ENCODE data around the gene FMN1. TPM values are rescaled to one million over a fixed set of nuclear protein-coding genes. Genes with fewer than 3 reads are reported as not detected.

FMN1 gene
- total RNA-seq, 1 experiment from 2014 or later: 4.5 TPM

- ChIA-PET CTCF (interaction anchor here (0.6 to 0.9 kb wide), 3 partner anchors 9 to 58 kb away, joined by 3 read pairs; no protein-coding TSS in a partner anchor), POLR2A (no interaction called here)
- Mint-ChIP-seq H3K4me1 (peaks cover 32% of the 10 kb centered on the region), H3K27ac (no peak overlapping the region), H3K27me3 (ENCODE audit: low read depth) (no peaks in the 10 kb centered on the region; the same call in 1 of the 2 replicates), H3K9me3 (no peaks in the 10 kb centered on the region), H3K4me3 (no peak overlapping the region), H3K36me3 (no peaks in the 10 kb centered on the region)
- DNase-seq (ENCODE audit: low spot score): no peak
- TF ChIP-seq TEAD4 (CRISPR knock-in tag; IDR thresholded peaks at IDR 0.05) (no peak), GABPB1 (CRISPR knock-in tag; IDR thresholded peaks at IDR 0.05) (no peak), ESRRA (CRISPR knock-in tag; IDR thresholded peaks at IDR 0.05; ENCODE audit: borderline replicate concordance) (no peak), ZNF121 (CRISPR knock-in tag; IDR thresholded peaks at IDR 0.05) (no peak), NFATC4 (CRISPR knock-in tag; IDR thresholded peaks at IDR 0.05) (no peak), GRHL2 (CRISPR knock-in tag; IDR thresholded peaks at IDR 0.05; ENCODE audit: insufficient replicate concordance, severe bottlenecking) (no peak)
- TF ChIP-seq, protein P1, sequence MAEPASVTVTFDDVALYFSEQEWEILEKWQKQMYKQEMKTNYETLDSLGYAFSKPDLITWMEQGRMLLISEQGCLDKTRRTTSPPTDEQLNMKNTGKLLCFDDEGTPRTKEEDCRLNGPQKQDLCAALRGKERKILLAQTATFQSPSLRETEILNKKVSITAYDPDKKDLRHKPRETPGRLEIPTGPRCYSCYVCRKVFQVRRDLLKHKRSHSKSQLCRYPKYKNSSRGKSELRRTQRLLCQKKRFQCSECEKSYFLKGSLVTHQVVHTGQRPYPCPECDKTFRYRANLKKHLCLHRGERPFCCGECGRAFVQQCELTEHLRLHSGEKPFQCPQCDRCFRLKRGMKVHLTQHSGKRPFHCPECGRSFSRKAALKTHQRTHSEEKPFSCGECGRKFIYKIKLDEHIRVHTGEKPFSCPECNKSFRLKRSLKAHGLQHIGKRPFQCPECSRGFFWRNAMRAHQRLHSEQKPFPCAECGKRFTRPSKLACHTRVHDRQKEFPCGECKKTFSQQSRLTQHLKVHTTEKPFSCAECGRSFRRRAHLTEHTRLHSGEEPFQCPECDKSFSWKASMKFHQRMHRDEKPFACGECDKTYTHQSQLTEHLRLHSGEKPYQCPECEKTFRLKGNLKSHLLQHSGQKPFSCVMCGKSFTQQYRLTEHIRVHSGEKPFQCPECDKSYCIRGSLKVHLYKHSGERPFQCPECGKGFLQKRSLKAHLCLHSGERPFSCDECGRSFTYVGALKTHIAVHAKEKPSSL (CRISPR knock-in tag; conservative IDR thresholded peaks at IDR 0.05): no peak
- no peak for ATAC-seq
These were observed 115.9 kb downstream of the FMN1 start for GRCh38 chr15:33078607-33079006.

GRCh38 chr15:33076937-33077336, 117.6 kb downstream of the FMN1 start:
- CTCF ChIA-PET: interaction anchor here (1.1 kb wide), 1 partner anchor 8 kb away, joined by 4 read pairs; no protein-coding TSS in a partner anchor
- ATAC-seq (no peak), DNase-seq (ENCODE audit: low spot score) (no peak)
- TF ChIP-seq GRHL2 (CRISPR knock-in tag; IDR thresholded peaks at IDR 0.05; ENCODE audit: insufficient replicate concordance, severe bottlenecking) (no peak), TCF7 (CRISPR knock-in tag; IDR thresholded peaks at IDR 0.05; ENCODE audit: low read depth) (no peak), TEAD1 (CRISPR knock-in tag; IDR thresholded peaks at IDR 0.05) (no peak), ATF2 (CRISPR knock-in tag; IDR thresholded peaks at IDR 0.05; ENCODE audit: borderline replicate concordance, low read depth) (no peak), OVOL2 (CRISPR knock-in tag; IDR thresholded peaks at IDR 0.05; ENCODE audit: borderline replicate concordance) (no peak), ELF4 (CRISPR knock-in tag; IDR thresholded peaks at IDR 0.05; ENCODE audit: low read depth) (no peak), ZNF219 (CRISPR knock-in tag; IDR thresholded peaks at IDR 0.05; ENCODE audit: borderline replicate concordance) (no peak), MYBL2 (CRISPR knock-in tag; IDR thresholded peaks at IDR 0.05) (no peak), ZNF532 (CRISPR knock-in tag; IDR thresholded peaks at IDR 0.05; ENCODE audit: borderline replicate concordance) (no peak), SP1 (CRISPR knock-in tag; conservative IDR thresholded peaks at IDR 0.05) (no peak), SOX15 (CRISPR knock-in tag; IDR thresholded peaks at IDR 0.05) (no peak), CREM (CRISPR knock-in tag; IDR thresholded peaks at IDR 0.05) (no peak), ZNF121 (CRISPR knock-in tag; IDR thresholded peaks at IDR 0.05) (no peak), RORB (CRISPR knock-in tag; IDR thresholded peaks at IDR 0.05) (no peak)
- TF ChIP-seq, protein P2, sequence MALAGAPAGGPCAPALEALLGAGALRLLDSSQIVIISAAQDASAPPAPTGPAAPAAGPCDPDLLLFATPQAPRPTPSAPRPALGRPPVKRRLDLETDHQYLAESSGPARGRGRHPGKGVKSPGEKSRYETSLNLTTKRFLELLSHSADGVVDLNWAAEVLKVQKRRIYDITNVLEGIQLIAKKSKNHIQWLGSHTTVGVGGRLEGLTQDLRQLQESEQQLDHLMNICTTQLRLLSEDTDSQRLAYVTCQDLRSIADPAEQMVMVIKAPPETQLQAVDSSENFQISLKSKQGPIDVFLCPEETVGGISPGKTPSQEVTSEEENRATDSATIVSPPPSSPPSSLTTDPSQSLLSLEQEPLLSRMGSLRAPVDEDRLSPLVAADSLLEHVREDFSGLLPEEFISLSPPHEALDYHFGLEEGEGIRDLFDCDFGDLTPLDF (CRISPR knock-in tag; IDR thresholded peaks at IDR 0.05): no peak
- TF ChIP-seq, protein P3, sequence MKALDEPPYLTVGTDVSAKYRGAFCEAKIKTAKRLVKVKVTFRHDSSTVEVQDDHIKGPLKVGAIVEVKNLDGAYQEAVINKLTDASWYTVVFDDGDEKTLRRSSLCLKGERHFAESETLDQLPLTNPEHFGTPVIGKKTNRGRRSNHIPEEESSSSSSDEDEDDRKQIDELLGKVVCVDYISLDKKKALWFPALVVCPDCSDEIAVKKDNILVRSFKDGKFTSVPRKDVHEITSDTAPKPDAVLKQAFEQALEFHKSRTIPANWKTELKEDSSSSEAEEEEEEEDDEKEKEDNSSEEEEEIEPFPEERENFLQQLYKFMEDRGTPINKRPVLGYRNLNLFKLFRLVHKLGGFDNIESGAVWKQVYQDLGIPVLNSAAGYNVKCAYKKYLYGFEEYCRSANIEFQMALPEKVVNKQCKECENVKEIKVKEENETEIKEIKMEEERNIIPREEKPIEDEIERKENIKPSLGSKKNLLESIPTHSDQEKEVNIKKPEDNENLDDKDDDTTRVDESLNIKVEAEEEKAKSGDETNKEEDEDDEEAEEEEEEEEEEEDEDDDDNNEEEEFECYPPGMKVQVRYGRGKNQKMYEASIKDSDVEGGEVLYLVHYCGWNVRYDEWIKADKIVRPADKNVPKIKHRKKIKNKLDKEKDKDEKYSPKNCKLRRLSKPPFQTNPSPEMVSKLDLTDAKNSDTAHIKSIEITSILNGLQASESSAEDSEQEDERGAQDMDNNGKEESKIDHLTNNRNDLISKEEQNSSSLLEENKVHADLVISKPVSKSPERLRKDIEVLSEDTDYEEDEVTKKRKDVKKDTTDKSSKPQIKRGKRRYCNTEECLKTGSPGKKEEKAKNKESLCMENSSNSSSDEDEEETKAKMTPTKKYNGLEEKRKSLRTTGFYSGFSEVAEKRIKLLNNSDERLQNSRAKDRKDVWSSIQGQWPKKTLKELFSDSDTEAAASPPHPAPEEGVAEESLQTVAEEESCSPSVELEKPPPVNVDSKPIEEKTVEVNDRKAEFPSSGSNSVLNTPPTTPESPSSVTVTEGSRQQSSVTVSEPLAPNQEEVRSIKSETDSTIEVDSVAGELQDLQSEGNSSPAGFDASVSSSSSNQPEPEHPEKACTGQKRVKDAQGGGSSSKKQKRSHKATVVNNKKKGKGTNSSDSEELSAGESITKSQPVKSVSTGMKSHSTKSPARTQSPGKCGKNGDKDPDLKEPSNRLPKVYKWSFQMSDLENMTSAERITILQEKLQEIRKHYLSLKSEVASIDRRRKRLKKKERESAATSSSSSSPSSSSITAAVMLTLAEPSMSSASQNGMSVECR (CRISPR knock-in tag; IDR thresholded peaks at IDR 0.05; ENCODE audit: borderline replicate concordance): no peak
- TF ChIP-seq, protein P4, sequence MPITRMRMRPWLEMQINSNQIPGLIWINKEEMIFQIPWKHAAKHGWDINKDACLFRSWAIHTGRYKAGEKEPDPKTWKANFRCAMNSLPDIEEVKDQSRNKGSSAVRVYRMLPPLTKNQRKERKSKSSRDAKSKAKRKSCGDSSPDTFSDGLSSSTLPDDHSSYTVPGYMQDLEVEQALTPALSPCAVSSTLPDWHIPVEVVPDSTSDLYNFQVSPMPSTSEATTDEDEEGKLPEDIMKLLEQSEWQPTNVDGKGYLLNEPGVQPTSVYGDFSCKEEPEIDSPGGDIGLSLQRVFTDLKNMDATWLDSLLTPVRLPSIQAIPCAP (CRISPR knock-in tag; IDR thresholded peaks at IDR 0.05): no peak
- no peaks in the 10 kb centered on the region for H3K9me3 Mint-ChIP-seq
- H3K4me3 Mint-ChIP-seq: no peak overlapping the region
- H3K27me3 Mint-ChIP-seq (ENCODE audit: low read depth): no peaks in the 10 kb centered on the region; the same call in 1 of the 2 replicates
- H3K27ac Mint-ChIP-seq: no peak overlapping the region
- POLR2A ChIA-PET: no interaction called here
- no peaks in the 10 kb centered on the region for H3K36me3 Mint-ChIP-seq
- peaks cover 22% of the 10 kb centered on the region for H3K4me1 Mint-ChIP-seq
